Mesendoderm (in vitro differentiated cells): ENCODE data around the gene KLK15.

Experiments used
- DNase-seq: peaks from one replicate; pipeline ENCODE4 v3.0.0; 2013
- H2AK5ac ChIP-seq: 2 replicates; pipeline ENCODE4 v1.6.1; 2013; ENCODE audit warnings: low read length, inconsistent platforms
- H2BK120ac ChIP-seq: 2 replicates; pipeline ENCODE4 v1.6.1; 2013; ENCODE audit warnings: low read depth, mild to moderate bottlenecking, low read length, moderate library complexity, mixed read lengths
- H2BK15ac ChIP-seq: replicated peaks from 2 replicates; pipeline ENCODE4 v1.6.1; 2013; ENCODE audit warnings: low read depth, mild to moderate bottlenecking, moderate library complexity
- H2BK5ac ChIP-seq: 2 replicates; pipeline ENCODE4 v1.6.1; 2013; ENCODE audit warnings: low read length, inconsistent platforms
- H3K18ac ChIP-seq: 2 replicates; pipeline ENCODE4 v1.6.1; 2013; ENCODE audit warnings: mild to moderate bottlenecking, low read length, mixed read lengths
- H3K23ac ChIP-seq: one replicate; pipeline ENCODE4 v1.6.1; 2013; ENCODE audit warnings: low read length
- H3K27ac ChIP-seq: 2 replicates; pipeline ENCODE4 v1.5.1; 2013; ENCODE audit warnings: low read depth, mild to moderate bottlenecking, inconsistent platforms, low read length, moderate library complexity
- H3K27me3 ChIP-seq: 2 replicates; pipeline ENCODE4 v1.6.1; 2013; ENCODE audit warnings: low read length, control low read depth, mild to moderate bottlenecking, inconsistent platforms; ENCODE audit not compliant: insufficient read depth, poor library complexity
- H3K36me3 ChIP-seq: 2 replicates; pipeline ENCODE4 v1.6.1; 2013; ENCODE audit warnings: low read length, inconsistent platforms; ENCODE audit not compliant: control insufficient read depth, insufficient read depth
- H3K4ac ChIP-seq: one replicate; pipeline ENCODE4 v1.6.1; 2013; ENCODE audit warnings: low read depth, mild to moderate bottlenecking, low read length, moderate library complexity
- H3K4me1 ChIP-seq: 2 replicates; pipeline ENCODE4 v1.6.1; 2013; ENCODE audit warnings: low read depth, low read length, inconsistent platforms; ENCODE audit not compliant: control insufficient read depth
- H3K4me2 ChIP-seq: 2 replicates; pipeline ENCODE4 v1.6.1; 2013; ENCODE audit warnings: low read length
- H3K4me3 ChIP-seq: 2 replicates; pipeline ENCODE4 v1.5.1; 2013; ENCODE audit warnings: mild to moderate bottlenecking, low read length
- H3K56ac ChIP-seq: one replicate; pipeline ENCODE4 v1.6.1; 2013; ENCODE audit warnings: low read length
- H3K79me1 ChIP-seq: 2 replicates; pipeline ENCODE4 v1.6.1; 2013; ENCODE audit warnings: low read length, inconsistent platforms
- H3K79me2 ChIP-seq: 2 replicates; pipeline ENCODE4 v1.6.1; 2013; ENCODE audit warnings: mild to moderate bottlenecking, low read length; ENCODE audit not compliant: control insufficient read depth, insufficient read depth
- H3K9ac ChIP-seq: 2 replicates; pipeline ENCODE4 v1.6.1; 2013; ENCODE audit warnings: low read length, inconsistent platforms
- H4K5ac ChIP-seq: one replicate; pipeline ENCODE4 v1.6.1; 2013; ENCODE audit warnings: low read length
- H4K8ac ChIP-seq: one replicate; pipeline ENCODE4 v1.6.1; 2013; ENCODE audit warnings: low read depth, mild to moderate bottlenecking, control low read depth, low read length, moderate library complexity
- WGBS: extraction: QIAGEN DNeasy Blood & Tissue Kit; methylation state at CpG from one replicate; pipeline ENCODE4 v1.1.7; 2013; ENCODE audit warnings: low lambda C conversion rate, missing lambda C conversion rate; ENCODE audit not compliant: insufficient coverage; ENCODE audit errors: extremely low coverage; 5-methylcytosine and 5-hydroxymethylcytosine counted together

KLK15 gene

GRCh38 chr19:50861496-50862286, 28.3 kb upstream of the KLK15 start:
- Histone ChIP-seq H4K5ac (no peak overlapping the region), H3K79me1 (no peaks in the 10 kb centered on the region), H3K4ac (no peak overlapping the region), H3K4me2 (no peak overlapping the region), H3K56ac (no peak overlapping the region), H3K23ac (no peak overlapping the region), H2AK5ac (no peak overlapping the region), H3K18ac (no peak overlapping the region), H3K36me3 (no peaks in the 10 kb centered on the region), H3K27me3 (no peaks in the 10 kb centered on the region), H3K9ac (no peak overlapping the region), H3K4me3 (no peak overlapping the region), H2BK5ac (no peak overlapping the region), H3K27ac (no peak overlapping the region), H2BK15ac (no peak overlapping the region), H4K8ac (no peak overlapping the region), H3K79me2 (no peaks in the 10 kb centered on the region), H3K4me1 (no peaks in the 10 kb centered on the region), H2BK120ac (no peak overlapping the region)
- no CpG with 5 or more reads among the region's 7 CpGs for WGBS
- no peak for DNase-seq

GRCh38 chr19:50861010-50861409, 27.6 kb upstream of the KLK15 start:
- Histone ChIP-seq H4K8ac (no peak overlapping the region), H3K79me2 (no peaks in the 10 kb centered on the region), H3K27ac (no peak overlapping the region), H3K23ac (no peak overlapping the region), H3K56ac (no peak overlapping the region), H3K4me3 (no peak overlapping the region), H3K4ac (no peak overlapping the region), H3K4me1 (no peaks in the 10 kb centered on the region), H2BK5ac (no peak overlapping the region), H3K4me2 (no peak overlapping the region), H3K27me3 (no peaks in the 10 kb centered on the region), H2BK15ac (no peak overlapping the region), H3K79me1 (no peaks in the 10 kb centered on the region), H3K36me3 (no peaks in the 10 kb centered on the region), H4K5ac (no peak overlapping the region), H3K9ac (no peak overlapping the region), H2BK120ac (no peak overlapping the region), H2AK5ac (no peak overlapping the region), H3K18ac (no peak overlapping the region)
- WGBS = no CpG with 5 or more reads among the region's 5 CpGs
- DNase-seq = no peak

- Histone ChIP-seq H4K5ac (no peak overlapping the region), H2BK15ac (no peak overlapping the region), H3K4me3 (no peak overlapping the region), H2BK120ac (no peak overlapping the region), H4K8ac (no peak overlapping the region), H3K9ac (no peak overlapping the region), H3K23ac (no peak overlapping the region), H3K56ac (no peak overlapping the region), H3K4ac (no peak overlapping the region), H2AK5ac (no peak overlapping the region), H3K79me1 (no peaks in the 10 kb centered on the region), H3K27ac (no peak overlapping the region), H3K27me3 (no peaks in the 10 kb centered on the region), H3K79me2 (no peaks in the 10 kb centered on the region), H2BK5ac (no peak overlapping the region), H3K36me3 (no peaks in the 10 kb centered on the region), H3K4me1 (no peaks in the 10 kb centered on the region), H3K4me2 (no peak overlapping the region), H3K18ac (no peak overlapping the region)
- no peak for DNase-seq
- WGBS = no CpG with 5 or more reads among the region's 4 CpGs
These were observed 26.5 kb upstream of the KLK15 start for GRCh38 chr19:50859849-50860248.

GRCh38 chr19:50858886-50859285, 25.5 kb upstream of the KLK15 start:
- no peaks in the 10 kb centered on the region for H3K79me2 ChIP-seq
- H3K36me3 ChIP-seq = no peaks in the 10 kb centered on the region
- no peak overlapping the region for H4K8ac ChIP-seq
- no peaks in the 10 kb centered on the region for H3K79me1 ChIP-seq
- H3K4me3 ChIP-seq = no peak overlapping the region
- H4K5ac ChIP-seq = no peak overlapping the region
- no peak overlapping the region for H3K4me2 ChIP-seq
- no peak overlapping the region for H2BK5ac ChIP-seq
- no peaks in the 10 kb centered on the region for H3K4me1 ChIP-seq
- no peak overlapping the region for H3K56ac ChIP-seq
- no peak overlapping the region for H2AK5ac ChIP-seq
- H3K18ac ChIP-seq = no peak overlapping the region
- H2BK120ac ChIP-seq = no peak overlapping the region
- no peak overlapping the region for H3K27ac ChIP-seq
- H3K9ac ChIP-seq = no peak overlapping the region
- H3K23ac ChIP-seq = no peak overlapping the region
- WGBS = no CpG with 5 or more reads among the region's 7 CpGs
- no peaks in the 10 kb centered on the region for H3K27me3 ChIP-seq
- DNase-seq = no peak
- H2BK15ac ChIP-seq = no peak overlapping the region
- no peak overlapping the region for H3K4ac ChIP-seq

GRCh38 chr19:50857366-50857765, 24.0 kb upstream of the KLK15 start:
- Histone ChIP-seq H2BK5ac (no peak overlapping the region), H3K79me1 (no peaks in the 10 kb centered on the region), H4K5ac (no peak overlapping the region), H3K4me3 (no peak overlapping the region), H4K8ac (no peak overlapping the region), H3K79me2 (no peaks in the 10 kb centered on the region), H3K4me1 (no peaks in the 10 kb centered on the region), H3K4ac (no peak overlapping the region), H3K36me3 (no peaks in the 10 kb centered on the region), H3K27ac (no peak overlapping the region), H2AK5ac (no peak overlapping the region), H3K9ac (no peak overlapping the region), H3K27me3 (no peaks in the 10 kb centered on the region), H3K18ac (no peak overlapping the region), H3K56ac (no peak overlapping the region), H3K23ac (no peak overlapping the region), H2BK120ac (no peak overlapping the region), H3K4me2 (no peak overlapping the region), H2BK15ac (no peak overlapping the region)
- no peak for DNase-seq
- WGBS = no CpG with 5 or more reads among the region's 6 CpGs
